Upper lobe of left lung (tissue), 6 donors: ENCODE measurements around the gene PEX10. TPM values are rescaled to one million over a fixed set of nuclear protein-coding genes. Genes with fewer than 3 reads are reported as not detected.
A peak's percentile ranks its signal among the peaks of the same experiment; 100 is the strongest.
"Not testable (repeated sequence)": the region's sequence is repeated elsewhere in the genome, so short reads cannot be mapped to it uniquely, and the experiment has no call there.

Experiments used
- ATAC-seq, 2 donors: fragments of 200-7000 bp; cut with Tn5 transposase; one replicate each; pipeline ENCODE4 v1.9.1; 2022; ENCODE audit warnings: mild to moderate bottlenecking in 2 of 2, moderate library complexity in 2 of 2; ENCODE audit not compliant: low FRiP score in 2 of 2
- DNase-seq, 2 donors: peaks; one replicate each; pipeline ENCODE4 v3.0.0-alpha.2; 2019 to 2020
- H3K27ac ChIP-seq, 4 donors: fragments of 200-600 bp; sonication (generic); one replicate each; pipeline ENCODE4 v1.5.1; 2016 to 2019
- H3K27me3 ChIP-seq, 4 donors: fragments of 200-600 bp; sonication (generic); one replicate each; pipeline ENCODE4 v1.5.1; 2017 to 2019
- H3K36me3 ChIP-seq, 4 donors: fragments of 200-600 bp; sonication (generic); one replicate each; pipeline ENCODE4 v1.5.1; 2016 to 2019
- H3K4me1 ChIP-seq, 4 donors: fragments of 200-600 bp; sonication (generic); one replicate each; pipeline ENCODE4 v1.5.1; 2018 to 2019
- H3K4me3 ChIP-seq, 4 donors: fragments of 200-600 bp; sonication (generic); one replicate each; pipeline ENCODE4 v1.5.1; 2017 to 2019; ENCODE audit warnings: mild to moderate bottlenecking in 2 of 4, moderate library complexity in 1 of 4
- H3K9me3 ChIP-seq, 4 donors: fragments of 200-600 bp; sonication (generic); one replicate each; pipeline ENCODE4 v1.5.1; 2018 to 2019
- CTCF ChIP-seq, 6 experiments: fragments of 450-650 bp in 4 of 6; fragments of 200-600 bp in 2 of 6; sonication (generic) in 2 of 6; IDR thresholded peaks; one replicate each; pipeline ENCODE4 v1.5.1; 2016 to 2019; ENCODE audit warnings: antibody characterized with exemption in 6 of 6
- EP300 ChIP-seq, 4 donors: sonication (generic); formaldehyde crosslinking; IDR thresholded peaks; one replicate each; pipeline ENCODE4 v1.5.1; 2017; ENCODE audit warnings: antibody characterized with exemption in 4 of 4, control low read depth in 2 of 4
- POLR2A ChIP-seq, 4 donors: fragments of 450-650 bp; IDR thresholded peaks; one replicate each; pipeline ENCODE4 v1.5.1; 2016 to 2017; ENCODE audit warnings: antibody characterized with exemption in 4 of 4, mild to moderate bottlenecking in 2 of 4
- POLR2AphosphoS5 ChIP-seq, 2 donors: sonication (generic); formaldehyde crosslinking; IDR thresholded peaks; one replicate each; pipeline ENCODE4 v1.5.1; 2017; ENCODE audit warnings: antibody characterized with exemption in 2 of 2
- WGBS, 2 donors: methylation state at CpG; one replicate each; pipeline ENCODE4 v1.1.5; 2017 to 2018; 5-methylcytosine and 5-hydroxymethylcytosine counted together
- total RNA-seq, 6 donors: library from RNA; depleted of rRNA in 4 of 6; stranded (reverse); fragments of >200 nt in 4 of 6; gene quantifications; one replicate each; pipeline versions ENCODE4 v1.1.0 to v1.2.1, GENCODE V29; 2016 to 2021
- donor health status: DM: no; HTN: no; CAD: no; lungs with moderate emphysema.
- donor health status: DM: no; HTN: yes; CAD: no; lungs with severe emphysema.

Gene PEX10
- 10 to 100 TPM; 15.7 to 32.1 (median 19.9) TPM for total RNA-seq

DNA sequence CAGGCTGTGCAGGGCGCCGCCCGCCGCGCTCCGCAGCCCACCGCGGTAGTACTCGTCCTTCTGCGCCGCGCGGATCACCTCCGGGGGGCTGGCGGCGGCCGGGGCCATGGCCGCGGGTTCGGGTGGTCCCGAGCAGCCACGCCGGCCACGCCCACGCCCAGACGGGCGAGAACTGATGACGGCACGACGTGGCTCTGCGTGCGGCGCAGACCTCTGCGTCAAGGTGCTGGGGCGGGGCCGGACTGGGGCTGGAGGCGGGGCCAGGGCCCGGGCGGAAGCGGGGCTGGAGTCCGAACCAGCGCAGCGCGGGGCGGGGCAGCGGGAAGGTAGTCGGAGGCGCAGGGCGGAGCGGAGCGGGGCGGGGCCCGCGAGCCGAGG is at the start of gene PEX10:
Gene PEX10, minus strand, starts transcription at position 170 of the 378 bp plus-strand sequence. Its CDS starts 62 bp downstream, at position 108.
- Histone ChIP-seq H3K27ac (peak within 1 kb of the TSS; percentile 81 to 87 (median 86)), H3K36me3 (peaks cover 0 to 19% (median 13%) of the 10 kb centered on the region in 4 donors)
- peak; percentile 95 to 96 for ATAC-seq

GRCh38 chr1:2460996-2461751 is 48.8 kb upstream of the PEX10 start:
- WGBS, 2 donors = 81 to 82% methylated on average over 5 to 12 of the region's 18 CpGs

More for the DNA sequence above, at the start of gene PEX10:
- 0% methylated on average over 11 to 23 of the region's 55 CpGs for WGBS, 2 donors
- Histone ChIP-seq H3K4me3 (peak within 1 kb of the TSS; percentile 74 to 100 (median 95)), H3K27me3 (peaks cover 0 to 4% (median 1%) of the 10 kb centered on the region in 4 donors), H3K9me3 (no peaks in the 10 kb centered on the region), H3K4me1 (peaks cover 28 to 34% (median 29%) of the 10 kb centered on the region in 4 donors)
- DNase-seq = peak; percentile 98 to 100
- peak in 1 of 6 experiments; percentile 37 for TF ChIP-seq CTCF (IDR thresholded peaks at IDR 0.05)
- TF ChIP-seq POLR2A (IDR thresholded peaks at IDR 0.05) = peak in 1 of 4 donors; percentile 71
- TF ChIP-seq POLR2AphosphoS5 (IDR thresholded peaks at IDR 0.05) = peak; percentile 67 to 83
- peak in 1 of 4 donors; percentile 66 for TF ChIP-seq EP300 (IDR thresholded peaks at IDR 0.05)

DNA sequence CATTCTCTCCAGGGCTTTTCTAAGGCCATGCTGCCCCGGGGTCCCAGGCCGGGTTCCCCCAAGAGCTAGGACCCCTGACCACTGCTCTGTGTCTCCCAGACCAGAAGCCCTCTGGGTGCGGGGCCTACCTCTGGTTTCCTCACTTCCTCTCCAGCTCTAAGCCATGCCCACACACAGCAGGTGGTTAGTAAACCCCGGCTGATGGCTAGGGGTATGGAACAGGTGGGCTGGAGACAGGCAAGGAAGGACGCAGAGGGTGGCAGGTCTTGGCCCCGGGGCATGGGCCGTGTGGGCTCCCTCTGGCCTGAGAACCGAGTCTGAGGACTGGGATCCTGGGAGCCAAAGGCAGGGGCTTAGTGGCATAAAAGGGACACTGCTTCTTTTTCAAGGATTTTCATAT is 47.8 kb upstream of the PEX10 start:
- no peak for DNase-seq
- no peak for ATAC-seq
- Histone ChIP-seq H3K36me3 (no peaks in the 10 kb centered on the region), H3K4me1 (peaks cover 0 to 5% (median 0%) of the 10 kb centered on the region in 4 donors), H3K4me3 (no peak overlapping the region), H3K9me3 (no peaks in the 10 kb centered on the region), H3K27me3 (peaks cover 0 to 4% (median 0%) of the 10 kb centered on the region in 4 donors), H3K27ac (no peak overlapping the region)
- TF ChIP-seq CTCF (IDR thresholded peaks at IDR 0.05) (no peak), EP300 (IDR thresholded peaks at IDR 0.05) (no peak), POLR2A (IDR thresholded peaks at IDR 0.05) (no peak), POLR2AphosphoS5 (IDR thresholded peaks at IDR 0.05) (no peak)
- WGBS, 2 donors = 64 to 69% methylated on average over 6 to 8 of the region's 8 CpGs

More at GRCh38 chr1:2460996-2461751, 48.8 kb upstream of the PEX10 start:
- no peak for ATAC-seq
- Histone ChIP-seq H3K27me3 (peaks cover 0 to 4% (median under 1%) of the 10 kb centered on the region in 4 donors), H3K27ac (no peak overlapping the region), H3K36me3 (no peaks in the 10 kb centered on the region), H3K4me3 (no peak overlapping the region), H3K4me1 (peaks cover 0 to 5% (median 0%) of the 10 kb centered on the region in 4 donors), H3K9me3 (no peaks in the 10 kb centered on the region)
- no peak for DNase-seq
- no peak for TF ChIP-seq CTCF (IDR thresholded peaks at IDR 0.05)
- no peak for TF ChIP-seq EP300 (IDR thresholded peaks at IDR 0.05)
- no peak for TF ChIP-seq POLR2AphosphoS5 (IDR thresholded peaks at IDR 0.05)
- TF ChIP-seq POLR2A (IDR thresholded peaks at IDR 0.05) = no peak

DNA sequence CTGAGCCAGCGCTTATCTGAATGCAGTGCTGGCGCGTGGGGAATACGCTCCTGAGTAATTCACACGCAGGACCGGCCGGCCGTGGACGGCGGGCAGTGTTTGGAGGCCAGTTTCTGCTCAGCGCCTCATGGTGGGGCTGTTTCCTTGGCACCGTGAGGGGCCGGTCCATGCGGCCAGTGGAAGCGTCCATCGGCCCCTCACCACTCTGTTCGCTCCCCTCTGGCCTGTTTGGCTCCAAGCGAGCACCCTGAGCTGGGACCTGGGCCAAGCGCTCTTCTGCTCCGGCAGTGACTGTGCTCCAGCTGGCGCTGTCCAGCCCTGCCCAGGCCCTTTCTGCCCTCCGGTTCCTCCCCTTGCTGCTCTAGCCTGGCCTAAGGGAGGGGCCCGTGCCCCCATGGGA is 47.4 kb upstream of the PEX10 start:
- WGBS, 2 donors = 42 to 49% methylated on average over 15 to 21 of the region's 23 CpGs
- H3K4me1 ChIP-seq = peaks cover 0 to 5% (median 0%) of the 10 kb centered on the region in 4 donors
- peak in 1 of 6 experiments; percentile 16 for TF ChIP-seq CTCF (IDR thresholded peaks at IDR 0.05)
- TF ChIP-seq EP300 (IDR thresholded peaks at IDR 0.05) = no peak
- no peak for TF ChIP-seq POLR2A (IDR thresholded peaks at IDR 0.05)
- no peak overlapping the region for H3K4me3 ChIP-seq
- no peak overlapping the region for H3K27ac ChIP-seq
- no peaks in the 10 kb centered on the region for H3K9me3 ChIP-seq
- no peak for ATAC-seq
- no peak for DNase-seq
- no peaks in the 10 kb centered on the region for H3K36me3 ChIP-seq
- peaks cover 0 to 4% (median 0%) of the 10 kb centered on the region in 4 donors for H3K27me3 ChIP-seq

DNA sequence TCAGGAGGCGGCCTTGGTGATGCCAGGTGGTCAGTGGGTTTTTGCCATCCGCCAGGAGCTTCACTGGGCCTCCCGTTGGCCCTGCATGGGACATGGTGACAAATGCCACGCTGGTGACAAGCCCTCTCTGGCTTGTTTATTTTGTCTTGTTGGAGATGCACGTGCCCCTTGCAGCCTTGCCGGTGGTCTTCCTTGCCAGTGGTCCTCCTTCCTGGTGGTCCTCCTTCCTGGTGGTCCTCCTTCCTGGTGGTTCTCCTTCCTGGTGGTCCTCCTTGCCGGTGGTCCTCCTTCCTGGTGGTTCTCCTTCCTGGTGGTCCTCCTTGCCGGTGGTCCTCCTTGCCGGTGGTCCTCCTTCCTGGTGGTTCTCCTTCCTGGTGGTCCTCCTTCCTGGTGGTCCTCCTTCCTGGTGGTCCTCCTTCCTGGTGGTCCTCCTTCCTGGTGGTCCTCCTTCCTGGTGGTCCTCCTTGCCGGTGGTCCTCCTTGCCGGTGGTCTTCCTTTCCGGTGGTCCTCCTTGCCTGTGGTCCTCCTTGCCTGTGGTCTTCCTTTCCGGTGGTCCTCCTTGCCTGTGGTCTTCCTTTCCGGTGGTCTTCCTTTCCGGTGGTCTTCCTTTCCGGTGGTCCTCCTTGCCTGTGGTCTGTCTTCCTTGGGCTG is 46.9 kb upstream of the PEX10 start:
- WGBS, 2 donors = 59 to 78% methylated on average over 12 to 13 of the region's 16 CpGs
- not testable (repeated sequence) for ATAC-seq, DNase-seq, H3K36me3 ChIP-seq, H3K4me1 ChIP-seq, H3K9me3 ChIP-seq, H3K27me3 ChIP-seq, H3K27ac ChIP-seq, H3K4me3 ChIP-seq
